Stimulated activated CD4-positive, alpha-beta T cell treated with anti-CD3 and anti-CD28 coated beads, Interleukin-1b, Interleukin-23, amount 100 ng/mL, for 4 hours (primary cell): ENCODE results near the gene CIDEB.

Source experiments
- DNase-seq, 2 donors: peaks; one replicate each; pipeline ENCODE4 v3.0.0-alpha.2; 2020; ENCODE audit warnings: low read depth in 2 of 2

The CIDEB gene

DNA sequence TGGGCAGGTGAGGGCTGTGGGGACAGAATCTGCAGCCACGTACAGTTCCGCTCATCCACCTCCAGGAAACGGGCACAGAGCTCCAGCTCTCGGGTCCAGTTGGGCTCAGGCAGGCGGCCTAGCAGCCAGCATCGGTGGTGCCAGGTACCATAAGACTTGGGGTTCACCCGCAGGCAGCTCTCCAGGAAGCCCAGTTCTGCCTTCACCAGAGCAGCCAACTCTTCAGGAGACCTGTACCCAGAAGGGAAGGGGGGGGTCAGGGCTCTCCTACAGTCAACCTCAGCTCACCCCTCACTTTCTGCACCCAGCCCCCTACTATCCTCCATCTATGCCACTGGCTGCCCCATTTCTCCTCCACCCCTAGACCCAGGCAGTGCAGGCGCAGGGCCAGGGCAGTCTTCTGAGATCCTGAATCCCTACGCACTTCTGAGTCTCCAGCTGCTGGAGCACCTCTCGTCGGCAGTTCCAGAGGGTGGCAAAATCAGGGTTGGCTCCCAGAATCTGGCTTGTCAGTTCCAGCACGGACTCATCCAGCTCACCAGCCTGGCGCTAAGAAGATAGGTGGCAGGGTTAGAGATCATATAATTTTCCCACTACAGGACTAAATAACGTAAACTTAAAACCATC lies 37.8 kb downstream of the CIDEB start:
- no peak for DNase-seq

DNA sequence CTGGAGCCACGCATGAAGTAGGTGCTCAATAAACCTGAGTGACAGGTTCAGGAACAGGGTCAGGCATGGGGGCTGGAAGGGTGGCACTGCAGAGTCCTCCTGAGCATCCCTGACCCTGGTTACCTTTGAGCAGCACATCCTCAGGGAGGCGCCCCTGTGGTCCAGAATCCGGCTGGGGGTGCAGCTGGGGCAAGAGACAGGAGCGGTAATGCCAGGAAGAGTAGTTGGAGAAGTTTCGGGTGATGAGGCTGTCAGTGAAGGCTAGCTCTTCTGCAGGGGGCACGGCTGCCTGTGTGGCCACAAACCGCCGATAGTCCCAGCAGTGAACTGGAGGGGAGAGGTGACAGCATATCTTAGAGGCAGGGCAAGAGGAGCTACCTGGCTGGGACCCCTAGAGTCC lies 38.4 kb downstream of the CIDEB start:
- no peak for DNase-seq

- no peak for DNase-seq
Measured at GRCh38 chr14:24268225-24268624, 39.6 kb downstream of the CIDEB start.

DNA sequence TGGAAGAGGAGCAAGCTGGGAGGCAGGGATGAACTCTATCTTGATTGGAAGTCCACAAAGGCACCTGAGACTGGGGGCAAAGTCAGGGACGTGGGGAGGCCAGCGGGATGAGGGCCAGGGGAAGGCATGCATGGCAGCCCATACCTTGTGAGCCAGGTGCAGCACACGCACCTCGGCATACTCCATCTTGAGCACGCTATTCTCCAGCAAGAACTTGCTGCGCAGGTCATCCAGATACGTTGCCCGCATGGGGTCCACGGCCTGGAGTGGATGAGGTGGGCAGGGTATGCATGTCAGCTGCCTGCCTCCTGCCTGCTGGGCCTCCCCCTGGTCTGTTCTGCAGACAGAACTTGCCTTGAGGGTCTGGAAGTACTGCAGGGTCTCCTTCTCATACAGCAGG lies 40.3 kb downstream of the CIDEB start:
- no peak for DNase-seq

DNA sequence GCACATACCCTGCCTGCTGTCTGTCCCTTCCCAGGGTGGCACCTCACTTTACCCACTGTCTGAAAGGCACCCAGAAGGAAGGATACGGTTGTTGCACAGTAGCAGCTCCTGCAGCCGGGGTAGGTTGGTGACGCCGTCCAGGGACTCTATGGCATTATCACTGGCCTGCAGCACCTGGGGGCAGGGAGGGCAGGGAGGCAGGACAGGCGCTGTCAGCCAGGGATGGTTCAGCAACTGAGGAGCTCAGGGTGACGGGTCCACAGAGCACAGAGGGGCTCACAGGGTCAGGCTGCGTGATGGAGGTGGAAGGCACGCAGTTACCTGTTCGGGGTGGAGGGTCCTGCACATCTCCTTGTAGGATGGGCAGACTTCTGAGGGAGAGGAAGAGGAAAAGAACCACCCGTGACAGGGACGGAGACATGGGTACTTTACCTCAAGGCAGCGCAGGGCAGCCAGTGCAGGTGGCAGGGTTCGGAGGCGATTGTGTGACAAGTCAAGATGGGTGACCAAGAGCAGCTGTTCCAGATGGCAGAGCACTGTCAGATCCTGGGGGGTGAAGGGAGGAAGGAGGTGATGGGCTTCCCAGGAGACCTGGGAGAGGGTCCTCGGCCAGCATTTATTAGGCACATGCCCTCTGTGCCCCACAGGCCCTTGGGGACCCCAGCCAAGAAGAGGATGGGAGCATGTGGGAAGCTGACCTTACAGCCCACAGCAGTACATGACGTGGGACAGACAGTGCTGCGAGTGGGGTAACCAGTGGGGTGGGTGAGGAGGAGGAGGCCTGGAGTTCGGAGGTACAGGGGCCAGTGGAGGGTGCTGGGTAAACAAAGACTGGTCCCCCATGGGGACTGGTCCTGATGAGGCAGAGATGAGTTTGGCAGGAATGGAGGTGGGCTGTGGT lies 41.2 kb downstream of the CIDEB start:
- no peak for DNase-seq

DNA sequence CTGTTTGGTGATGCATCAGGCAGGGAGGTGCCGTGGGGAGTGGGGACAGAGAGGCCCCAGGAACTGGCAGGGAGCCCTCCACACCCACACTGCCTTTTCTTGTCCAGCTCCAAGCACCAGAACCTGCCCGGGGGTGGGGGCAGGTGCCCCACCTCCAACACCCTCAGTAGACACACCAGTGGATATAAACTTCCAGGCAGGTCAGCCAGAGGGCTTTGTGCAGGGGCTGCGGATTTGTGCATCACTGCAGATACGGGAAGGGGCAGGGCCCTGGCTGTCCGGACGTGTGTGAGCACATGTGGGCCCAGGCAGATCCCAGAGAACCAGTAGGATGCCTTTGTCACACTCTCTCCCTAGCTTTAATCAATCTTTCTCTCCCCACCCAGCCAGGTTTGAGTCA lies 43.5 kb downstream of the CIDEB start:
- no peak for DNase-seq

DNA sequence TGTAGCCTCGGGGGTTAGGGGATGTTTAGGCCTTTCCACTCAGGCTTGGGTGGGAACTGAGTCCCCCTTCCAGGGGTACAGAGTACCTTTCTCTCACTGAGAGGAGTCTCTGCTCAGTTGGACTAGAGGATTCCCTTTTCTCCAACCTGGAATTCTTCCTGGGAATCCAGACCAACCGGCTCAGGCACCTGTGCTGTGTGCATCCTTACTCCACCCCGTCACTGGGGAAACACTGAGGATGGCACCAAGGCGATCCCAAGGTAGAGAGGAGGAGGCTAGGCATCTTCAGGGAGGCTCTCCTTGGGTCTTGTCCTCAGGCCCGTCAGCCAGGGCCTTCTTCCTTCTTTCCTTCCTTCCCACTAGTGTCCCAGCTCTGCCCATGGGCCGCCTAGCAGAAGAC lies 43.9 kb downstream of the CIDEB start:
- no peak for DNase-seq

- no peak for DNase-seq
Measured at GRCh38 chr14:24262821-24263733, 44.7 kb downstream of the CIDEB start, which contains the start of gene TGM1. Gene TGM1, minus strand, starts transcription at chr14:24263177. Its CDS starts 825 bp downstream, at chr14:24262352.

DNA sequence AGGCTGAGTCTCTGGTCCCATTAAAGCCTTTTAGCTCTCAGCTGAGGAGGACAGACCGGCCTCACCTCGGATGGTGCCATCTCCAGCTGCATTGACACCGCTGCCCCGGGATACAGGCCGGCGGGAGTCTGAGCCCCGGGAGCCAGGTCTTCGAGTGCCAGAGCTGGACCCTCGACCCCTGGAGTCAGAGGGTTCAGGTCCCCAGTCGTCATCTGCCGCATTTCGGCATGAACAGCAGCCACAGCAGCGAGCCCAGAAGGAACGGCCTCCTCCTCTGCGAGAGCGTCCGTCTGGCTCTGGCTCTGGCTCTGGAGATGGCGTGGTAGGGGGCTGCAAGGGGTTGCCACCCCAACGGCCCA lies 45.8 kb downstream of the CIDEB start:
- no peak for DNase-seq

- DNase-seq: no peak
Measured at GRCh38 chr14:24261256-24261968, 46.4 kb downstream of the CIDEB start.

- DNase-seq: no peak
Measured at GRCh38 chr14:24260780-24261157, 47.0 kb downstream of the CIDEB start.

GRCh38 chr14:24260026-24260779 lies 47.6 kb downstream of the CIDEB start:
- DNase-seq: no peak

- no peak for DNase-seq
Measured at GRCh38 chr14:24259282-24260025, 48.3 kb downstream of the CIDEB start.

GRCh38 chr14:24258548-24259265 lies 49.1 kb downstream of the CIDEB start:
- DNase-seq: no peak

DNA sequence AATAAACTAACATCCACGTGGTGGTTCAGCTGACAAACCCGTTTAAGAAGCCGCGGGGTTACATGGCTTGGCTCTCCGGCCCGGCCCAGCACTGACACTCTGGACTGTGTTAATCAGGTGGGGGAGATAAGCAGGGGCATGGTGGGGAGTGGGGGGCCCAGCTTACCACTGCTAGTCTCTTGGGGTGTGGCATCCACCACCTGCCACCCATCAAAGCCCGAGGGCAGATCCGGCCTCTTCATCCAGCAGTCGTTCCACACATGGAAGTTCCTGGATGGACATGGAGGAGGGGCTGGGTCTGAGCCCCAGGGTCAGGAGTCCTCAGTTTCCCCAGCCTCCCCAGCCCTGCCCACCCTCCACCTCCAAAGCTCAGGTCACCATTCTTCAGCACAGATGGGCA lies 49.7 kb downstream of the CIDEB start:
- DNase-seq: no peak

DNA sequence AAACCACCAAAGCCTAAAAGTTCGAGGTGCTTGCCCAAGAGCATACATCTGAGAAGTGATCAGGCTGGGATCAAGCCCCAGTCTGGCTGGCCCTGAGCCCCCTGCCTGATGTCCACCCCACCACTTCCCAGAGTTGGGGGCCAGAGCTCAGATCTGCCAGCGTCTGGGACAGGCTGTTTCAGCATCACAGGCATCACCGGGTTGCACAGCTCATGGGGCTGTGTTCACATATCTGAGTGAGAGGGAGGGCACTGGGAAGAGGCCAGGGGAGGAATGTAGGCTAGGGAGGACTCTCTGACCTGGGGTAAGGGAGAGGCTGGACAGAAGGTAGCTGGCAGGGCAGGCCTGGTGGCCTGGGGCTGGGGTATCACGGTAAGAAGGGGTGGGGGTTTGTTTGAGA lies 50.8 kb downstream of the CIDEB start:
- DNase-seq: no peak

DNA sequence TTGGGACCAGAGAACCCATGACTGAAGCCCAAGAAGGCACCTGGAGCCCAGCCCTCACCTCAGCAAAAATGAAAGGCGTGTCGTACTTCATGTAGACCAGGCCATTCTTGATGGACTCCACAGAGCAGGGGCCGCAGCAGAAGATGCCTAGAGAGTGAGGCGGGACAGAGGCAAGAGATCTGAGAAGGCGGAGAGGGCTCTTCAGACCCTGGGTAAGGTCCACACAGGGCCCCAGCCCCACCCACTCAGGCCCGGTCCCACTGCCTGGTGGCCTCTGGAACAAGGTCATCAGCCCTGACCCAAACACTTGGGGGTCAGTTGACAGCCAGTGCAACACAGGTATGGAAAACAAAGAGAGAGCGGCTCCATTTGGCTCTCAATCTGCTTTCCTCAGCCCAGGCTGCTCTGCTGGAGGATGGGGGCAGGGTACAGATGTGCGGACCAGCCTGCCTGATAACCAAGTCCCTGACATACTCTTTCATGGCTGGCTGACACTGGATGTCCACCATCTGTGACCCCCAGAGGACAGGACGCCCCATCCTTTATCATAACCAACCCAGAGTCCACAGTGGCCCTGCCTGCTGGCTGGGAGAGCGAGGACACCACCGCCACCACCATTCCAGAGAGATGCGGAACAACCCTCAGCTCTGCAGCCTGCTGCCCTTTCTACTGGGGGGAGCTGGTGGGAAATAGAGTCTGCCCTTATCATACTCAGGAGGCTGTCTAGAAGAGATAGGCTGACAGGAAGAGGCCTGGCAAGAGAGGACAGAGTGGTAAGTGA lies 51.7 kb downstream of the CIDEB start:
- DNase-seq: no peak

DNA sequence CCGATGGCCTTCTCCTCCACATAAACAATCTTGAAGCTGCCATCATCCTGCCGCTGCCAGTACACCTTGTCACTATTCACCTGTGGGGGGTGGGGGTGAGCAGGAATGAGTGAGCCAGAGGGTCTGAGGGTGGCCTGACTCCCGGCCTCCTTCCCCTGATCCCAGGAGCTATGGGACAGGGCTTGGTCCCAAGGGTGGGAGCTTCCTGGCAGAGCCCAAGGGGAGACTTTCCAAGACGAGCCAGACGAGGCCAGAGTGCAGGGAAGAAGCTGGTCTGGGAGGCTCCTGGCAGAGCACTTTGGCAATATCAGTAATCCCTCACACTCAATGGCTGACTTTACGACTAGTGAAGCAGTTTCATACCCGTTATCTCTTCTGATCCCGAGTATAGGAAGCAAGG lies 52.3 kb downstream of the CIDEB start:
- no peak for DNase-seq
